CD4-positive, alpha-beta T cell treated with Interleukin-1 beta for 1 hour (primary cell): Measurements from ENCODE around the gene PPM1L.
A peak's percentile ranks its signal among the peaks of the same experiment; 100 is the strongest.
"Not testable (repeated sequence)": the region's sequence is repeated elsewhere in the genome, so short reads cannot be mapped to it uniquely, and the experiment has no call there.

Experiments used
- DNase-seq, 2 donors: peaks; one replicate each; pipeline ENCODE4 v3.0.0-alpha.2; 2020 to 2022

PPM1L gene

GRCh38 chr3:160992712-160993111, 236.7 kb downstream of the PPM1L start:
- no peak for DNase-seq

- no peak for DNase-seq
Observed at GRCh38 chr3:160996811-160997210, 240.8 kb downstream of the PPM1L start.

- no peak for DNase-seq
Observed at GRCh38 chr3:160998581-160998980, 242.6 kb downstream of the PPM1L start.

GRCh38 chr3:160999274-160999673, 243.2 kb downstream of the PPM1L start:
- no peak for DNase-seq

- no peak for DNase-seq
Observed at GRCh38 chr3:161008086-161008485, 252.1 kb downstream of the PPM1L start.

GRCh38 chr3:161010151-161010550, 254.1 kb downstream of the PPM1L start:
- not testable (repeated sequence) for DNase-seq

- no peak for DNase-seq
Observed at GRCh38 chr3:161014843-161015749, 259.1 kb downstream of the PPM1L start.

- DNase-seq: no peak
Observed at GRCh38 chr3:161016417-161017313, 260.6 kb downstream of the PPM1L start.

GRCh38 chr3:161017971-161018370, 261.9 kb downstream of the PPM1L start:
- no peak for DNase-seq

GRCh38 chr3:161020256-161020655, 264.2 kb downstream of the PPM1L start:
- DNase-seq: no peak

- DNase-seq: no peak
Observed at GRCh38 chr3:161025911-161026310, 269.9 kb downstream of the PPM1L start.

GRCh38 chr3:161026612-161027510, 270.8 kb downstream of the PPM1L start:
- no peak for DNase-seq

- no peak for DNase-seq
Observed at GRCh38 chr3:161028555-161029153, 272.6 kb downstream of the PPM1L start.

- DNase-seq: no peak
Observed at GRCh38 chr3:161031134-161031533, 275.1 kb downstream of the PPM1L start.

GRCh38 chr3:161034913-161035550, 279.0 kb downstream of the PPM1L start:
- peak in 1 of 2 donors; percentile 36 for DNase-seq

GRCh38 chr3:161035711-161036110, 279.7 kb downstream of the PPM1L start:
- no peak for DNase-seq

GRCh38 chr3:161038725-161039124, 282.7 kb downstream of the PPM1L start:
- no peak for DNase-seq

GRCh38 chr3:161042023-161042501, 286.0 kb downstream of the PPM1L start:
- DNase-seq: no peak

- DNase-seq: no peak
Observed at GRCh38 chr3:161043336-161044035, 287.5 kb downstream of the PPM1L start.

- no peak for DNase-seq
Observed at GRCh38 chr3:161049683-161050248, 293.7 kb downstream of the PPM1L start.
